Measurements from ENCODE around the gene ANKRD23.
"Not testable (repeated sequence)": the region's sequence is repeated elsewhere in the genome, so short reads cannot be mapped to it uniquely, and the experiment has no call there.

The ANKRD23 gene

GRCh38 chr2:96796497-96796896 lies 47.3 kb downstream of the ANKRD23 start:
- DNase-seq: not testable (repeated sequence)

GRCh38 chr2:96795076-96795475 lies 48.7 kb downstream of the ANKRD23 start:
- DNase-seq: no peak

GRCh38 chr2:96792772-96793749 lies 50.8 kb downstream of the ANKRD23 start:
- no peak for DNase-seq

- no peak for DNase-seq
Observed at GRCh38 chr2:96789245-96789617, 54.6 kb downstream of the ANKRD23 start.

- DNase-seq: no peak
Observed at GRCh38 chr2:96788442-96789244, 55.2 kb downstream of the ANKRD23 start.
